Activated B cell treated with CpG ODN at 0.5 μM for 24 hours (primary cell): ENCODE measurements around the gene SLC17A4. TPM values are rescaled to one million over a fixed set of nuclear protein-coding genes. Genes with fewer than 3 reads are reported as not detected.

Source experiments
- ATAC-seq: fragments of 200-7000 bp; cut with Tn5 transposase; one replicate; pipeline ENCODE4 v1.10.0; 2021; ENCODE audit warnings: low read depth, mild to moderate bottlenecking, moderate library complexity
- CTCF ChIA-PET: fragments of 350-600 bp; sonication (Branson Sonifier 250); formaldehyde crosslinking; loops from one replicate; lab custom pipeline; 2021; ENCODE audit warnings: antibody characterized with exemption; lab: Charles Lee
- POLR2A ChIA-PET: fragments of 350-600 bp; sonication (Branson Sonifier 250); formaldehyde crosslinking; loops from one replicate; lab custom pipeline; 2021; ENCODE audit warnings: antibody characterized with exemption; lab: Charles Lee
- DNase-seq: peaks from one replicate; pipeline ENCODE4 v3.0.0; 2022
- H3K27ac Mint-ChIP-seq: one replicate; pipeline ENCODE4 v1.8.0; 2020; ENCODE audit warnings: mixed read lengths
- H3K27me3 Mint-ChIP-seq: one replicate; pipeline ENCODE4 v1.8.0; 2021; ENCODE audit warnings: mixed read lengths
- H3K36me3 Mint-ChIP-seq: one replicate; pipeline ENCODE4 v1.8.0; 2021; ENCODE audit warnings: low read depth, mixed read lengths
- H3K4me1 Mint-ChIP-seq: one replicate; pipeline ENCODE4 v1.8.0; 2021; ENCODE audit warnings: mixed read lengths
- H3K4me3 Mint-ChIP-seq: one replicate; pipeline ENCODE4 v1.8.0; 2020; ENCODE audit warnings: mild to moderate bottlenecking, mixed read lengths
- H3K9me3 Mint-ChIP-seq: one replicate; pipeline ENCODE4 v1.8.0; 2020; ENCODE audit warnings: mixed read lengths
- CTCF ChIP-seq: fragments of 200-600 bp; IDR thresholded peaks from one replicate; pipeline ENCODE4 v1.8.0; 2022; ENCODE audit warnings: antibody characterized with exemption, mild to moderate bottlenecking
- intact Hi-C: fragments of 100-400 bp; cut with micrococcal nuclease; formaldehyde crosslinking; loops from one replicate; pipeline ENCODE4 v1.15.1; 2024
- total RNA-seq: library from RNA; stranded (reverse); gene quantifications from 2 replicates; pipeline ENCODE4 v1.2.3, GENCODE V29; 2022

Gene SLC17A4
- total RNA-seq, 1 donor from 2014 or later: not detected

- intact Hi-C loops: no loop called here
- no peak overlapping the region for H3K4me3 Mint-ChIP-seq
Observed at GRCh38 chr6:25830458-25830857, 75.9 kb downstream of the SLC17A4 start.

More at GRCh38 chr6:25830458-25830857, 75.9 kb downstream of the SLC17A4 start:
- no peak for TF ChIP-seq CTCF
- H3K27ac Mint-ChIP-seq: no peak overlapping the region
- ChIA-PET POLR2A (no interaction called here), CTCF (no interaction called here)
- DNase-seq: no peak
- ATAC-seq: no peak
- peaks cover 22% of the 10 kb centered on the region for H3K27me3 Mint-ChIP-seq
- no peaks in the 10 kb centered on the region for H3K36me3 Mint-ChIP-seq
- H3K4me1 Mint-ChIP-seq: no peaks in the 10 kb centered on the region
- H3K9me3 Mint-ChIP-seq: peaks cover 8% of the 10 kb centered on the region

Other genes starting within 250 kb of the SLC17A4 start
- gene SCGN, start 102.5 kb upstream of the SLC17A4 start, total RNA-seq: not detected in 2 replicates
- not detected in 2 replicates for gene SLC17A1, start 77.3 kb downstream of the SLC17A4 start, total RNA-seq
- not detected in 2 replicates for gene SLC17A3, start 119.5 kb downstream of the SLC17A4 start, total RNA-seq
- gene SLC17A2, start 175.9 kb downstream of the SLC17A4 start, total RNA-seq: not detected in 2 replicates
- 31.7 and 36.8 TPM in 2 replicates for gene TRIM38, start 208.1 kb downstream of the SLC17A4 start, total RNA-seq